ENCODE measurements around the gene AFF3.
"Not testable (repeated sequence)": the region's sequence is repeated elsewhere in the genome, so short reads cannot be mapped to it uniquely, and the experiment has no call there.

Gene AFF3

GRCh38 chr2:99555404-99555803 is 587.0 kb downstream of the AFF3 start:
- DNase-seq (ENCODE audit: low read depth, low spot score): no peak

GRCh38 chr2:99554871-99555270 is 587.5 kb downstream of the AFF3 start:
- no peak for DNase-seq (ENCODE audit: low read depth, low spot score)

- no peak for DNase-seq (ENCODE audit: low read depth, low spot score)
Observed at GRCh38 chr2:99554238-99554637, 588.2 kb downstream of the AFF3 start.

GRCh38 chr2:99552529-99552928 is 589.9 kb downstream of the AFF3 start:
- DNase-seq (ENCODE audit: low read depth, low spot score): no peak

- no peak for DNase-seq (ENCODE audit: low read depth, low spot score)
Observed at GRCh38 chr2:99550368-99550767, 592.0 kb downstream of the AFF3 start.

- DNase-seq (ENCODE audit: low read depth, low spot score): no peak
Observed at GRCh38 chr2:99545604-99546003, 596.8 kb downstream of the AFF3 start.

GRCh38 chr2:99545066-99545465 is 597.3 kb downstream of the AFF3 start:
- DNase-seq (ENCODE audit: low read depth, low spot score): no peak

- DNase-seq (ENCODE audit: low read depth, low spot score): no peak
Observed at GRCh38 chr2:99544608-99545007, 597.8 kb downstream of the AFF3 start.

GRCh38 chr2:99543247-99543646 is 599.1 kb downstream of the AFF3 start:
- DNase-seq (ENCODE audit: low read depth, low spot score): no peak

GRCh38 chr2:99537910-99538485 is 604.4 kb downstream of the AFF3 start:
- no peak for DNase-seq (ENCODE audit: low read depth, low spot score)

GRCh38 chr2:99524056-99524455 is 618.3 kb downstream of the AFF3 start:
- DNase-seq (ENCODE audit: low read depth, low spot score): no peak

GRCh38 chr2:99522157-99522556 is 620.2 kb downstream of the AFF3 start:
- no peak for DNase-seq (ENCODE audit: low read depth, low spot score)

- no peak for DNase-seq (ENCODE audit: low read depth, low spot score)
Observed at GRCh38 chr2:99520813-99521212, 621.6 kb downstream of the AFF3 start.

GRCh38 chr2:99520195-99520594 is 622.2 kb downstream of the AFF3 start:
- no peak for DNase-seq (ENCODE audit: low read depth, low spot score)

GRCh38 chr2:99514357-99514756 is 628.0 kb downstream of the AFF3 start:
- DNase-seq (ENCODE audit: low read depth, low spot score): no peak

- no peak for DNase-seq (ENCODE audit: low read depth, low spot score)
Observed at GRCh38 chr2:99512181-99512591, 630.2 kb downstream of the AFF3 start.

GRCh38 chr2:99509387-99509786 is 633.0 kb downstream of the AFF3 start:
- no peak for DNase-seq (ENCODE audit: low read depth, low spot score)

GRCh38 chr2:99507937-99508818 is 634.2 kb downstream of the AFF3 start:
- DNase-seq (ENCODE audit: low read depth, low spot score): no peak

GRCh38 chr2:99504844-99505584 is 637.4 kb downstream of the AFF3 start:
- DNase-seq (ENCODE audit: low read depth, low spot score): no peak

- DNase-seq (ENCODE audit: low read depth, low spot score): not testable (repeated sequence)
Observed at GRCh38 chr2:99503662-99504416, 638.6 kb downstream of the AFF3 start.

GRCh38 chr2:99496021-99496420 is 646.4 kb downstream of the AFF3 start:
- no peak for DNase-seq (ENCODE audit: low read depth, low spot score)
